Mesendoderm (in vitro differentiated cells): ENCODE results near the gene DCST2.
A peak's percentile ranks its signal among the peaks of the same experiment; 100 is the strongest.

ENCODE experiments used
- DNase-seq: peaks from one replicate; pipeline ENCODE4 v3.0.0; 2013
- H2AK5ac ChIP-seq: 2 replicates; pipeline ENCODE4 v1.6.1; 2013; ENCODE audit warnings: low read length, inconsistent platforms
- H2BK120ac ChIP-seq: 2 replicates; pipeline ENCODE4 v1.6.1; 2013; ENCODE audit warnings: low read depth, mild to moderate bottlenecking, low read length, moderate library complexity, mixed read lengths
- H2BK15ac ChIP-seq: replicated peaks from 2 replicates; pipeline ENCODE4 v1.6.1; 2013; ENCODE audit warnings: low read depth, mild to moderate bottlenecking, moderate library complexity
- H2BK5ac ChIP-seq: 2 replicates; pipeline ENCODE4 v1.6.1; 2013; ENCODE audit warnings: low read length, inconsistent platforms
- H3K18ac ChIP-seq: 2 replicates; pipeline ENCODE4 v1.6.1; 2013; ENCODE audit warnings: mild to moderate bottlenecking, low read length, mixed read lengths
- H3K23ac ChIP-seq: one replicate; pipeline ENCODE4 v1.6.1; 2013; ENCODE audit warnings: low read length
- H3K27ac ChIP-seq: 2 replicates; pipeline ENCODE4 v1.5.1; 2013; ENCODE audit warnings: low read depth, mild to moderate bottlenecking, inconsistent platforms, low read length, moderate library complexity
- H3K27me3 ChIP-seq: 2 replicates; pipeline ENCODE4 v1.6.1; 2013; ENCODE audit warnings: low read length, control low read depth, mild to moderate bottlenecking, inconsistent platforms; ENCODE audit not compliant: insufficient read depth, poor library complexity
- H3K36me3 ChIP-seq: 2 replicates; pipeline ENCODE4 v1.6.1; 2013; ENCODE audit warnings: low read length, inconsistent platforms; ENCODE audit not compliant: control insufficient read depth, insufficient read depth
- H3K4ac ChIP-seq: one replicate; pipeline ENCODE4 v1.6.1; 2013; ENCODE audit warnings: low read depth, mild to moderate bottlenecking, low read length, moderate library complexity
- H3K4me1 ChIP-seq: 2 replicates; pipeline ENCODE4 v1.6.1; 2013; ENCODE audit warnings: low read depth, low read length, inconsistent platforms; ENCODE audit not compliant: control insufficient read depth
- H3K4me2 ChIP-seq: 2 replicates; pipeline ENCODE4 v1.6.1; 2013; ENCODE audit warnings: low read length
- H3K4me3 ChIP-seq: 2 replicates; pipeline ENCODE4 v1.5.1; 2013; ENCODE audit warnings: mild to moderate bottlenecking, low read length
- H3K56ac ChIP-seq: one replicate; pipeline ENCODE4 v1.6.1; 2013; ENCODE audit warnings: low read length
- H3K79me1 ChIP-seq: 2 replicates; pipeline ENCODE4 v1.6.1; 2013; ENCODE audit warnings: low read length, inconsistent platforms
- H3K79me2 ChIP-seq: 2 replicates; pipeline ENCODE4 v1.6.1; 2013; ENCODE audit warnings: mild to moderate bottlenecking, low read length; ENCODE audit not compliant: control insufficient read depth, insufficient read depth
- H3K9ac ChIP-seq: 2 replicates; pipeline ENCODE4 v1.6.1; 2013; ENCODE audit warnings: low read length, inconsistent platforms
- H4K5ac ChIP-seq: one replicate; pipeline ENCODE4 v1.6.1; 2013; ENCODE audit warnings: low read length
- H4K8ac ChIP-seq: one replicate; pipeline ENCODE4 v1.6.1; 2013; ENCODE audit warnings: low read depth, mild to moderate bottlenecking, control low read depth, low read length, moderate library complexity
- WGBS: extraction: QIAGEN DNeasy Blood & Tissue Kit; methylation state at CpG from one replicate; pipeline ENCODE4 v1.1.7; 2013; ENCODE audit warnings: low lambda C conversion rate, missing lambda C conversion rate; ENCODE audit not compliant: insufficient coverage; ENCODE audit errors: extremely low coverage; 5-methylcytosine and 5-hydroxymethylcytosine counted together

DCST2 gene

GRCh38 chr1:155079487-155080311 is 46.1 kb upstream of the DCST2 start:
- Histone ChIP-seq H3K27me3 (peaks cover 41% of the 10 kb centered on the region), H4K8ac (no peak overlapping the region), H3K4me3 (no peak overlapping the region), H2BK15ac (no peak overlapping the region), H3K9ac (peak overlapping the region; percentile 44), H3K36me3 (no peaks in the 10 kb centered on the region), H3K79me2 (no peaks in the 10 kb centered on the region), H3K18ac (no peak overlapping the region), H3K56ac (peak overlapping the region; percentile 73), H4K5ac (no peak overlapping the region), H2BK120ac (no peak overlapping the region), H3K4ac (no peak overlapping the region), H3K4me1 (no peaks in the 10 kb centered on the region), H2AK5ac (no peak overlapping the region), H3K79me1 (no peaks in the 10 kb centered on the region), H3K27ac (no peak overlapping the region), H3K23ac (peak overlapping the region; percentile 89), H2BK5ac (no peak overlapping the region), H3K4me2 (peak overlapping the region; percentile 36)
- no peak for DNase-seq
- no CpG with 5 or more reads among the region's 67 CpGs for WGBS

DNA sequence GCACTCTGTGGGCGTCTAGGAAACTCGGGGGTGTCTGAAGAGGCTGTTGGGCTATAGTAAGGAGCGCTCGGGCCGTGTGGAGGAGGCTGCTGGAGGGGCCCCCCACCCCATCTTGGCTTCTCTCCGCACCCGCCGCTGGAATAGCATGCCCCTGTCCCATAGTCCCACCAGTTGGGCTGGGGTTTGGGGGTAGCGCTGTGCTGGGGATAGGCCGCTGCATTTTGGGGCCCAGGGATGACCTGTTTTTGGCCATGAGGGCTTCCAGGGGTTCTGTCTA is 45.6 kb upstream of the DCST2 start:
- no peaks in the 10 kb centered on the region for H3K79me2 ChIP-seq
- H3K56ac ChIP-seq: peak overlapping the region; percentile 73
- no peak overlapping the region for H3K18ac ChIP-seq
- WGBS: no CpG with 5 or more reads among the region's 10 CpGs
- no peak overlapping the region for H3K4me3 ChIP-seq
- no peak overlapping the region for H4K5ac ChIP-seq
- H3K23ac ChIP-seq: peak overlapping the region; percentile 89
- no peak overlapping the region for H2BK15ac ChIP-seq
- H3K27me3 ChIP-seq: peaks cover 41% of the 10 kb centered on the region
- no peak overlapping the region for H4K8ac ChIP-seq
- peak overlapping the region; percentile 36 for H3K4me2 ChIP-seq
- no peak for DNase-seq
- no peak overlapping the region for H3K4ac ChIP-seq
- no peak overlapping the region for H3K27ac ChIP-seq
- no peak overlapping the region for H2AK5ac ChIP-seq
- H3K36me3 ChIP-seq: no peaks in the 10 kb centered on the region
- H3K79me1 ChIP-seq: no peaks in the 10 kb centered on the region
- peak overlapping the region; percentile 34 for H3K9ac ChIP-seq
- no peak overlapping the region for H2BK120ac ChIP-seq
- no peak overlapping the region for H2BK5ac ChIP-seq
- no peaks in the 10 kb centered on the region for H3K4me1 ChIP-seq

GRCh38 chr1:155078469-155079209 is 45.1 kb upstream of the DCST2 start, which contains the start of gene EFNA3:
TSS of gene EFNA3 (plus strand) at chr1:155078837. CDS start at chr1:155078942, 105 bp downstream.
- no peak within 1 kb of the TSS for H4K5ac ChIP-seq
- H2AK5ac ChIP-seq: no peak within 1 kb of the TSS
- no peaks in the 10 kb centered on the region for H3K79me2 ChIP-seq
- H3K23ac ChIP-seq: peak within 1 kb of the TSS; percentile 89
- H3K36me3 ChIP-seq: no peaks in the 10 kb centered on the region
- H3K56ac ChIP-seq: peak within 1 kb of the TSS; percentile 73
- no peak within 1 kb of the TSS for H3K4me3 ChIP-seq
- H3K4ac ChIP-seq: no peak within 1 kb of the TSS
- no peak within 1 kb of the TSS for H2BK5ac ChIP-seq
- no CpG with 5 or more reads among the region's 59 CpGs for WGBS
- no peak within 1 kb of the TSS for H2BK120ac ChIP-seq
- H3K4me2 ChIP-seq: peak within 1 kb of the TSS; percentile 36
- H3K18ac ChIP-seq: no peak within 1 kb of the TSS
- H3K27me3 ChIP-seq: peaks cover 38% of the 10 kb centered on the region
- H3K27ac ChIP-seq: no peak within 1 kb of the TSS
- no peaks in the 10 kb centered on the region for H3K79me1 ChIP-seq
- no peak within 1 kb of the TSS for H2BK15ac ChIP-seq
- H4K8ac ChIP-seq: no peak within 1 kb of the TSS
- H3K9ac ChIP-seq: peak within 1 kb of the TSS; percentile 44
- no peak for DNase-seq
- no peaks in the 10 kb centered on the region for H3K4me1 ChIP-seq

- no peaks in the 10 kb centered on the region for H3K79me1 ChIP-seq
- peak overlapping the region; percentile 27 for H3K4me2 ChIP-seq
- H2BK120ac ChIP-seq: no peak overlapping the region
- no peak overlapping the region for H3K4ac ChIP-seq
- no peaks in the 10 kb centered on the region for H3K79me2 ChIP-seq
- H3K56ac ChIP-seq: peak overlapping the region; percentile 2
- peak overlapping the region; percentile 16 for H3K9ac ChIP-seq
- H3K36me3 ChIP-seq: no peaks in the 10 kb centered on the region
- H4K8ac ChIP-seq: no peak overlapping the region
- H3K23ac ChIP-seq: no peak overlapping the region
- H3K27me3 ChIP-seq: peaks cover 33% of the 10 kb centered on the region
- no peak overlapping the region for H2BK15ac ChIP-seq
- no peak overlapping the region for H3K18ac ChIP-seq
- no peak for DNase-seq
- no peak overlapping the region for H2AK5ac ChIP-seq
- no peak overlapping the region for H4K5ac ChIP-seq
- H3K4me3 ChIP-seq: no peak overlapping the region
- no CpG with 5 or more reads among the region's 4 CpGs for WGBS
- no peaks in the 10 kb centered on the region for H3K4me1 ChIP-seq
- no peak overlapping the region for H2BK5ac ChIP-seq
- no peak overlapping the region for H3K27ac ChIP-seq
Observed at GRCh38 chr1:155077758-155078445, 44.3 kb upstream of the DCST2 start.

- no peak overlapping the region for H3K4me2 ChIP-seq
- H3K56ac ChIP-seq: no peak overlapping the region
- H3K79me2 ChIP-seq: no peaks in the 10 kb centered on the region
- no peak overlapping the region for H3K4ac ChIP-seq
- H2BK120ac ChIP-seq: no peak overlapping the region
- peaks cover 27% of the 10 kb centered on the region for H3K27me3 ChIP-seq
- no peak overlapping the region for H3K27ac ChIP-seq
- WGBS: no CpG with 5 or more reads among the region's 3 CpGs
- H3K79me1 ChIP-seq: no peaks in the 10 kb centered on the region
- no peak overlapping the region for H4K8ac ChIP-seq
- H2AK5ac ChIP-seq: no peak overlapping the region
- no peaks in the 10 kb centered on the region for H3K36me3 ChIP-seq
- H3K4me1 ChIP-seq: no peaks in the 10 kb centered on the region
- no peak overlapping the region for H2BK5ac ChIP-seq
- no peak overlapping the region for H4K5ac ChIP-seq
- H3K9ac ChIP-seq: no peak overlapping the region
- no peak overlapping the region for H3K23ac ChIP-seq
- DNase-seq: no peak
- no peak overlapping the region for H3K4me3 ChIP-seq
- no peak overlapping the region for H3K18ac ChIP-seq
- no peak overlapping the region for H2BK15ac ChIP-seq
Observed at GRCh38 chr1:155077346-155077745, 43.8 kb upstream of the DCST2 start.
